Activated CD4-positive, alpha-beta T cell treated with anti-CD3 and anti-CD28 coated beads, Interleukin-2, amount 10 ng/mL, durations not matched to agents 7 days and 5 days (primary cell): ENCODE measurements around the gene LYRM4. TPM values are rescaled to one million over a fixed set of nuclear protein-coding genes. Genes with fewer than 3 reads are reported as not detected.

Experiments
- CTCF ChIA-PET: fragments of 350-600 bp; sonication (Branson Sonifier 250); formaldehyde crosslinking; loops from one replicate; lab custom pipeline; 2021; ENCODE audit warnings: antibody characterized with exemption; lab: Charles Lee
- POLR2A ChIA-PET: fragments of 350-600 bp; sonication (Branson Sonifier 250); formaldehyde crosslinking; loops from one replicate; lab custom pipeline; 2021; ENCODE audit warnings: antibody characterized with exemption; lab: Charles Lee
- DNase-seq: peaks from one replicate; pipeline ENCODE4 v3.0.0-alpha.2; 2020
- H3K27ac Mint-ChIP-seq: one replicate; pipeline ENCODE4 v1.8.0; 2021; ENCODE audit warnings: mild to moderate bottlenecking, moderate library complexity, mixed read lengths
- H3K27me3 Mint-ChIP-seq: one replicate; pipeline ENCODE4 v1.8.0; 2021; ENCODE audit warnings: mixed read lengths
- H3K36me3 Mint-ChIP-seq: one replicate; pipeline ENCODE4 v1.8.0; 2021; ENCODE audit warnings: low read depth, mixed read lengths
- H3K4me1 Mint-ChIP-seq: one replicate; pipeline ENCODE4 v1.8.0; 2021; ENCODE audit warnings: mixed read lengths
- H3K4me3 Mint-ChIP-seq: one replicate; pipeline ENCODE4 v1.8.0; 2021; ENCODE audit warnings: mild to moderate bottlenecking, moderate library complexity, mixed read lengths
- H3K9me3 Mint-ChIP-seq: one replicate; pipeline ENCODE4 v1.8.0; 2021; ENCODE audit warnings: mixed read lengths
- total RNA-seq, 2 experiments: library from RNA; stranded (reverse); gene quantifications; one replicate each; pipeline ENCODE4 v1.2.3, GENCODE V29; 2021

Gene LYRM4
- total RNA-seq, 2 experiments from 2014 or later = 30.8 to 31.4 TPM

DNA sequence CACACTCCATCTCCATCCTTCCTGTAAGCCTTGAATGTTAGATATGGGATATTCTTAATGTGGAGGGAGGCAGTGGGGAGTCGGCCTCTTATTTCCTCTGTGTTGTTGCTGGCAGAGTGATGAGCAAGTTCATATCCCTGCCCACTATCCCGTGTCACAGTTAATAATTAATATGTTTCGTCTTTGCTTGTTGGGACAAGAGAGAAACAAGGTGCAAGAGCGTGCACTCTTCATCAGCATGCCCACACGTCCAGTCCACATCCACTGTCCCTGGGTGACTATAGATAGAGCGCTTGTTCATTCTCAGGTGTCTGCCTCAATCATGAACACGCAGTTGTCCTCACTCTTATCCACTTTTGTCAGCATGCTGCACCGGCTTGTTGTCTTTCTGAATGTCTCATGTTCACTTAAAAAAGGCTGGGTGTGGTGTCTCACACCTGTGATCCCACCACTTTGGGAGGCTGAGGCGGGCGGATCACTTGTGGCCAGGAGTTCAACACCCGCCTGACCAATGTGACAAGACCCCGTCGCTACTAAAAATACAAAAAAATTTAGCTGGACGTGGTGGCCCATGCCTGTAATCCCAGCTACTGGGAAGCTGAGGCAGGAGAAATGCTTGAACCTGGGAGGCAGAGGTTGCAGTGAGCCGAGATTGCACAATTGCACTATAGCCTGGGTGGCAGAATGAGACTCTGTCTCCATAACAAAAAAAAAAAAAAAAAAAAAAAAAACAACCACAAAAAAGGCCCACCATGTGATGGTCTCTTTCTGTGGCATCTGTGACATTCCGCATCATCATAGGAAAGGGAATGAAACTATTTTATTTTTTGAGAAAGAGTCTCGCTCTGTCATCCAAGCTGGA lies 141.4 kb downstream of the LYRM4 start:
- H3K4me3 Mint-ChIP-seq = no peak overlapping the region
- no peaks in the 10 kb centered on the region for H3K4me1 Mint-ChIP-seq
- H3K9me3 Mint-ChIP-seq = no peaks in the 10 kb centered on the region
- H3K27me3 Mint-ChIP-seq = no peaks in the 10 kb centered on the region
- POLR2A ChIA-PET = no interaction called here
- DNase-seq = no peak
- CTCF ChIA-PET = interaction anchor here (0.6 kb wide), 1 partner anchor 1604 kb away, joined by 4 read pairs; no protein-coding TSS in a partner anchor
- H3K27ac Mint-ChIP-seq = no peak overlapping the region
- H3K36me3 Mint-ChIP-seq = no peaks in the 10 kb centered on the region

GRCh38 chr6:5116243-5116991 lies 144.3 kb downstream of the LYRM4 start:
- no peak for DNase-seq
- H3K4me1 Mint-ChIP-seq = no peaks in the 10 kb centered on the region
- ChIA-PET CTCF (interaction anchor here (0.7 kb wide), 1 partner anchor 30 kb away, joined by 3 read pairs; no protein-coding TSS in a partner anchor), POLR2A (no interaction called here)
- H3K27me3 Mint-ChIP-seq = no peaks in the 10 kb centered on the region
- H3K9me3 Mint-ChIP-seq = no peaks in the 10 kb centered on the region
- no peak overlapping the region for H3K27ac Mint-ChIP-seq
- no peak overlapping the region for H3K4me3 Mint-ChIP-seq
- no peaks in the 10 kb centered on the region for H3K36me3 Mint-ChIP-seq

GRCh38 chr6:5115168-5115567 lies 145.6 kb downstream of the LYRM4 start:
- no peaks in the 10 kb centered on the region for H3K36me3 Mint-ChIP-seq
- no peaks in the 10 kb centered on the region for H3K4me1 Mint-ChIP-seq
- no peak for DNase-seq
- H3K27ac Mint-ChIP-seq = no peak overlapping the region
- H3K9me3 Mint-ChIP-seq = no peaks in the 10 kb centered on the region
- H3K27me3 Mint-ChIP-seq = no peaks in the 10 kb centered on the region
- H3K4me3 Mint-ChIP-seq = no peak overlapping the region
- ChIA-PET POLR2A (no interaction called here), CTCF (interaction anchor here (1.0 kb wide), 1 partner anchor 49 kb away, joined by 4 read pairs; no protein-coding TSS in a partner anchor)

DNA sequence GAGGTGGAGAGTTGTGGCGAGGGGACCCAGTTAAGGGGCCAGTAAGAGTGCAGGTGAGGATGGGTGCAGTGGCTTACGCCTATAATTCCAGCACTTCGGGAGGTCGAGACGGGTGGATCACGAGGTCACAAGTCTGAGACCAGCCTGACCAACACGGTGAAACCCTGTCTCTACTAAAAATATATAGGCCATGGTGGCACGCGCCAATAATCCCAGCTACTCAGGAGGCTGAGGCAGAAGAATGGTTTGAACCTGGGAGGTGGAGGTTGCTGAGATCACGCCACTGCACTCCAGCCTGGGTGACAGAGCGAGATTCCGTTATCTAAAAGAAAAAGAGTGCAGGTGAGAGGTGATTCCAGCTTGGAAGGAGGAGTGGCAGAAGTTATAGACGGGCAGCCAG lies 147.7 kb downstream of the LYRM4 start:
- no peak for DNase-seq
- no peaks in the 10 kb centered on the region for H3K4me1 Mint-ChIP-seq
- no peaks in the 10 kb centered on the region for H3K36me3 Mint-ChIP-seq
- no peak overlapping the region for H3K27ac Mint-ChIP-seq
- ChIA-PET CTCF (no interaction called here), POLR2A (no interaction called here)
- no peak overlapping the region for H3K4me3 Mint-ChIP-seq
- no peaks in the 10 kb centered on the region for H3K27me3 Mint-ChIP-seq
- no peaks in the 10 kb centered on the region for H3K9me3 Mint-ChIP-seq

- Mint-ChIP-seq H3K27ac (no peak overlapping the region), H3K27me3 (no peaks in the 10 kb centered on the region), H3K4me1 (no peaks in the 10 kb centered on the region), H3K9me3 (no peaks in the 10 kb centered on the region), H3K36me3 (no peaks in the 10 kb centered on the region), H3K4me3 (no peak overlapping the region)
- ChIA-PET CTCF (no interaction called here), POLR2A (no interaction called here)
- DNase-seq = no peak
These were observed 148.5 kb downstream of the LYRM4 start for GRCh38 chr6:5112066-5112799.

DNA sequence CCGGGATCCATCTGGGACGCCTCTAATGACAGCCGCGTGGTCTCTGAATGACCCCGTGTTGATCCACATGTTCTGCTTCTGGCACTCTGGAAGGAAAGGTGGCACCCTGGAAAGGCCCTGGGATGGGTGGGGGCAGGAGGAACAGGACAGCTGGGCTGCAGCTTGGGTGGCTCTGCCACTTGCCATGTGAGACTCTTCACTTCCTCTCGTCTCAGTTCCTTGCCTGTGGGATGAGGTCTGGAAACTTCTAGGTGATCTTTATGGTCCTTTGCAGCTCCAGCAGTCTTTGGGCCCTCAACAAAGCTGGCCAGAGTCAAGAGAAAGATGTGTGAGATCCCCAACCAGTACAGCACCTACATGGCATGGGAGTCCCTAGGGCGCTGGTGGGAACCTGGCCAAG lies 149.1 kb downstream of the LYRM4 start:
- no peaks in the 10 kb centered on the region for H3K36me3 Mint-ChIP-seq
- H3K27me3 Mint-ChIP-seq = no peaks in the 10 kb centered on the region
- no peak for DNase-seq
- no peak overlapping the region for H3K27ac Mint-ChIP-seq
- CTCF ChIA-PET = no interaction called here
- POLR2A ChIA-PET = no interaction called here
- H3K4me3 Mint-ChIP-seq = no peak overlapping the region
- no peaks in the 10 kb centered on the region for H3K4me1 Mint-ChIP-seq
- no peaks in the 10 kb centered on the region for H3K9me3 Mint-ChIP-seq

- no peaks in the 10 kb centered on the region for H3K9me3 Mint-ChIP-seq
- H3K4me1 Mint-ChIP-seq = no peaks in the 10 kb centered on the region
- POLR2A ChIA-PET = no interaction called here
- H3K27ac Mint-ChIP-seq = no peak overlapping the region
- no peaks in the 10 kb centered on the region for H3K36me3 Mint-ChIP-seq
- no peak for DNase-seq
- H3K27me3 Mint-ChIP-seq = no peaks in the 10 kb centered on the region
- no peak overlapping the region for H3K4me3 Mint-ChIP-seq
- CTCF ChIA-PET = no interaction called here
These were observed 150.5 kb downstream of the LYRM4 start for GRCh38 chr6:5110246-5110645.

- Mint-ChIP-seq H3K36me3 (no peaks in the 10 kb centered on the region), H3K27me3 (no peaks in the 10 kb centered on the region), H3K27ac (no peak overlapping the region), H3K4me3 (no peak overlapping the region), H3K9me3 (no peaks in the 10 kb centered on the region), H3K4me1 (no peaks in the 10 kb centered on the region)
- CTCF ChIA-PET = interaction anchor here (0.6 kb wide), 1 partner anchor 1230 kb away, joined by 3 read pairs; no protein-coding TSS in a partner anchor
- DNase-seq = no peak
- POLR2A ChIA-PET = no interaction called here
These were observed 151.3 kb downstream of the LYRM4 start for GRCh38 chr6:5109436-5109835.

- POLR2A ChIA-PET = no interaction called here
These were observed 152.1 kb downstream of the LYRM4 start for GRCh38 chr6:5108536-5109150.

DNA sequence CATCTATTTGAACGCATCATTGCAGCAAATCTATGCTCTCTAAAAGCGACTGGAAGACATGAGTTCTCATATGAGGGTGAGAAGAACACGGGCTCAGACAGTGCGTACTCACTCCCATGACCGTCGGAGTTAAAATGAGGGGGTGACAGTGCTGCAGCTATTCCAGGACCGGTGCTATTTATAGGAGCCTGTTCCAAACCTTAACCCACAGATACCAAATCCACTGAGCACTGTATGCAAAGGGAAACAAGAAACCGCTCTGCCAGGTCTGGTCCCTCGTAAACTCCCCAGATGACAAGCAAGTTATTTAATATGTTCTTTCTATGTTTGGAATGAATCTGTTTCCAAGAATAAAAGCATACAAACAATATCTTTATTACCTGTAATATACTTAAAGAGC lies 152.7 kb downstream of the LYRM4 start:
- DNase-seq = no peak
- Mint-ChIP-seq H3K9me3 (no peaks in the 10 kb centered on the region), H3K4me1 (no peaks in the 10 kb centered on the region), H3K4me3 (no peak overlapping the region), H3K36me3 (no peaks in the 10 kb centered on the region), H3K27me3 (no peaks in the 10 kb centered on the region), H3K27ac (no peak overlapping the region)
- CTCF ChIA-PET = interaction anchor here (1.2 kb wide), 1 partner anchor 12 kb away, joined by 3 read pairs; no protein-coding TSS in a partner anchor
- POLR2A ChIA-PET = no interaction called here

More at GRCh38 chr6:5108536-5109150, 152.1 kb downstream of the LYRM4 start:
- Mint-ChIP-seq H3K9me3 (no peaks in the 10 kb centered on the region), H3K4me3 (no peak overlapping the region), H3K27me3 (no peaks in the 10 kb centered on the region), H3K36me3 (no peaks in the 10 kb centered on the region), H3K4me1 (no peaks in the 10 kb centered on the region), H3K27ac (no peak overlapping the region)
- CTCF ChIA-PET = interaction anchor here (0.6 to 1.2 kb wide), 2 partner anchors 12 to 1230 kb away, joined by 3 read pairs; no protein-coding TSS in a partner anchor
- DNase-seq = no peak

DNA sequence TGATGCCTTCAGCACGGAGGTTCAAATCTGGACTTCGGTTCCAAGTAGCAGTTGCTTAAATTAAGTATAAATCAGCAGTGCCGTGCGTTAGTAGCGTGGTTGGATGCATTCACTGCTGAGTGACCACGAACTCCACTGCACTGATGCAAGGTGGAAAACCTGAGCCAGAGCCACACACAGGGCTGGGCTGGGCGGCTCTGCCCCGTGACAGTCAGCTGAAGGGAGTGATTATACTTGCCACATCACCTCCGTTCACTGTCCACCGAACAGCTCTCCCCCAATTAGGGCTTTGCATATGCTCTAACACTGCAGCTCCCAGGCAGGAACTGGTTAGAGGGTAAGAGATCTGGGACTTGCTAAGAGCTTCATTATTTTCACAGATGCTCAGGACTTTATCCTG lies 153.4 kb downstream of the LYRM4 start:
- no peak for DNase-seq
- POLR2A ChIA-PET = no interaction called here
- H3K27me3 Mint-ChIP-seq = no peaks in the 10 kb centered on the region
- H3K27ac Mint-ChIP-seq = no peak overlapping the region
- no peaks in the 10 kb centered on the region for H3K9me3 Mint-ChIP-seq
- no peaks in the 10 kb centered on the region for H3K36me3 Mint-ChIP-seq
- CTCF ChIA-PET = no interaction called here
- no peak overlapping the region for H3K4me3 Mint-ChIP-seq
- H3K4me1 Mint-ChIP-seq = no peaks in the 10 kb centered on the region

DNA sequence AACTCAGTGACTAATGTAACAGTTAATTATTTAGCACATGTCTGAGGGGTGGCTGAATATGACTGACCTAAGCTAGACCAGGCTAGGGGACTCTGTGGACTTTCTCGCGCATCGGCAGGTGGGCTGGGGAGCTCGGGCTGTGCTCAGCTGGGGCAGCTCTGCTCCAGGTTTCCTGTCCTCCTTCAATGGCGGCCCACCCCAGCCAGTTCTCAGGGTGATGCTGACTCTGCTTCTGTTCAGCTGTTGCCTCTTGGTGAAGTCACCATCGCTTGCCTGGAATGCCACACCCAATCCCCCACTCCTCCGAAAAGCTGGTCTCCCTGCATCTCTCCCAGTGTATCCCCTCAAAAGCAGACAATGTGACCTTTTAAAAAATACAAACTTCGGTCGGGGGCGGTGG lies 155.6 kb downstream of the LYRM4 start:
- Mint-ChIP-seq H3K36me3 (no peaks in the 10 kb centered on the region), H3K4me3 (no peak overlapping the region), H3K4me1 (no peaks in the 10 kb centered on the region), H3K9me3 (no peaks in the 10 kb centered on the region), H3K27ac (no peak overlapping the region), H3K27me3 (no peaks in the 10 kb centered on the region)
- no peak for DNase-seq
- ChIA-PET POLR2A (no interaction called here), CTCF (interaction anchor here (1.7 kb wide), 1 partner anchor 16 kb away, joined by 6 read pairs; no protein-coding TSS in a partner anchor)
